Measurements from ENCODE around the gene HMGB4.

Gene HMGB4

GRCh38 chr1:33849211-33849610, 14.7 kb upstream of the HMGB4 start:
- Histone ChIP-seq H3K27ac (ENCODE audit: low read length) (no peak overlapping the region), H3K4me3 (ENCODE audit: low read length) (no peak overlapping the region), H3K79me2 (ENCODE audit: low read length) (no peaks in the 10 kb centered on the region), H3K36me3 (replicated peaks; ENCODE audit: insufficient read depth, low read length) (no peaks in the 10 kb centered on the region), H3K4me2 (ENCODE audit: low read depth, low read length) (no peak overlapping the region), H3K4me1 (ENCODE audit: low read length) (no peaks in the 10 kb centered on the region), H3K9me3 (replicated peaks; ENCODE audit: insufficient read depth, low read length) (no peaks in the 10 kb centered on the region), H3K9ac (ENCODE audit: low read length) (no peak overlapping the region), H4K20me1 (ENCODE audit: insufficient read depth, low read length) (no peaks in the 10 kb centered on the region), H2AFZ (ENCODE audit: low read length) (no peak overlapping the region), H3K9me2 (replicated peaks; ENCODE audit: insufficient read depth, low read length) (no peaks in the 10 kb centered on the region), H3K27me3 (replicated peaks; ENCODE audit: insufficient read depth, low read length) (peaks cover 56% of the 10 kb centered on the region; the same call in 1 of the 2 replicates), H3F3A (ENCODE audit: insufficient read depth, low read length) (no peaks in the 10 kb centered on the region)
- no peak for DNase-seq
- TF ChIP-seq EZH2 (optimal IDR thresholded peaks at IDR 0.05; ENCODE audit: low read depth, low read length) = no peak
- TF ChIP-seq CTCF (IDR thresholded peaks at IDR 0.05; ENCODE audit: low read length) = no peak
- TF ChIP-seq EZH2phosphoT487 (IDR thresholded peaks at IDR 0.05; ENCODE audit: low read length) = no peak

GRCh38 chr1:33850481-33850880, 13.4 kb upstream of the HMGB4 start:
- no peaks in the 10 kb centered on the region for H3K4me1 ChIP-seq (ENCODE audit: low read length)
- no peak overlapping the region for H3K9ac ChIP-seq (ENCODE audit: low read length)
- TF ChIP-seq CTCF (IDR thresholded peaks at IDR 0.05; ENCODE audit: low read length) = no peak
- no peak for TF ChIP-seq EZH2phosphoT487 (IDR thresholded peaks at IDR 0.05; ENCODE audit: low read length)
- TF ChIP-seq EZH2 (optimal IDR thresholded peaks at IDR 0.05; ENCODE audit: low read depth, low read length) = no peak
- H3K4me3 ChIP-seq (ENCODE audit: low read length) = no peak overlapping the region
- no peaks in the 10 kb centered on the region for H3K9me3 ChIP-seq (replicated peaks; ENCODE audit: insufficient read depth, low read length)
- no peaks in the 10 kb centered on the region for H3K79me2 ChIP-seq (ENCODE audit: low read length)
- no peak overlapping the region for H3K4me2 ChIP-seq (ENCODE audit: low read depth, low read length)
- no peak for DNase-seq
- H3K36me3 ChIP-seq (replicated peaks; ENCODE audit: insufficient read depth, low read length) = no peaks in the 10 kb centered on the region
- H3K9me2 ChIP-seq (replicated peaks; ENCODE audit: insufficient read depth, low read length) = no peaks in the 10 kb centered on the region
- H3F3A ChIP-seq (ENCODE audit: insufficient read depth, low read length) = no peaks in the 10 kb centered on the region
- H3K27ac ChIP-seq (ENCODE audit: low read length) = no peak overlapping the region
- H4K20me1 ChIP-seq (ENCODE audit: insufficient read depth, low read length) = no peaks in the 10 kb centered on the region
- no peak overlapping the region for H2AFZ ChIP-seq (ENCODE audit: low read length)
- peaks cover 50% of the 10 kb centered on the region; the same call in 1 of the 2 replicates for H3K27me3 ChIP-seq (replicated peaks; ENCODE audit: insufficient read depth, low read length)

GRCh38 chr1:33852711-33853110, 11.2 kb upstream of the HMGB4 start:
- no peak overlapping the region for H3K27ac ChIP-seq (ENCODE audit: low read length)

More at GRCh38 chr1:33852711-33853110, 11.2 kb upstream of the HMGB4 start:
- no peaks in the 10 kb centered on the region for H3K79me2 ChIP-seq (ENCODE audit: low read length)
- H3K9ac ChIP-seq (ENCODE audit: low read length) = no peak overlapping the region
- H3K36me3 ChIP-seq (replicated peaks; ENCODE audit: insufficient read depth, low read length) = no peaks in the 10 kb centered on the region
- no peak overlapping the region for H2AFZ ChIP-seq (ENCODE audit: low read length)
- no peaks in the 10 kb centered on the region for H3K9me3 ChIP-seq (replicated peaks; ENCODE audit: insufficient read depth, low read length)
- no peaks in the 10 kb centered on the region for H3K4me1 ChIP-seq (ENCODE audit: low read length)
- H3F3A ChIP-seq (ENCODE audit: insufficient read depth, low read length) = no peaks in the 10 kb centered on the region
- no peak for DNase-seq
- H3K4me3 ChIP-seq (ENCODE audit: low read length) = no peak overlapping the region
- H4K20me1 ChIP-seq (ENCODE audit: insufficient read depth, low read length) = no peaks in the 10 kb centered on the region
- peaks cover 41% of the 10 kb centered on the region; the same call in 1 of the 2 replicates for H3K27me3 ChIP-seq (replicated peaks; ENCODE audit: insufficient read depth, low read length)
- TF ChIP-seq EZH2phosphoT487 (IDR thresholded peaks at IDR 0.05; ENCODE audit: low read length) = no peak
- no peak for TF ChIP-seq CTCF (IDR thresholded peaks at IDR 0.05; ENCODE audit: low read length)
- TF ChIP-seq EZH2 (optimal IDR thresholded peaks at IDR 0.05; ENCODE audit: low read depth, low read length) = no peak
- no peak overlapping the region for H3K4me2 ChIP-seq (ENCODE audit: low read depth, low read length)
- H3K9me2 ChIP-seq (replicated peaks; ENCODE audit: insufficient read depth, low read length) = no peaks in the 10 kb centered on the region
